ENCODE data around the gene SERGEF.

SERGEF gene

DNA sequence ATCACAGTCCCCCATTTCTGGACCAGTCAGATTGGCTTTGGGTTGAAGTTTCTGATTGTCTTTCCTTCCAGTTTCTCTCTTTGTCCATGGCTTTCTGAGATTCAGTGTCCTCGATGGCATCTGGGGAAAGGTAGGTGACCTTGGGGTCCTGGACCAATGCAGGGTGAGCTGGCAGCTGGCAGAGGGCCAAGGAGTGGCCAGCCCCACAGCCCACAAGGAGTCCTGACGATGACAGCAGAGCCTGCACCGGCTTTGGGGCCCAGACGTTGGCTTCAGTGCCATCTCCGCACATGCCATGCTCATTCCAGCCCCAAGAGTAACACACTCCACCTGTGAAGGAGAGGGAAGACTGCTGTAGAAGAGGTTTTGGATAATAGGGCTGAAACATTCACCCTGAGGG lies 224.8 kb downstream of the SERGEF start:
- TF ChIP-seq, protein P1, sequence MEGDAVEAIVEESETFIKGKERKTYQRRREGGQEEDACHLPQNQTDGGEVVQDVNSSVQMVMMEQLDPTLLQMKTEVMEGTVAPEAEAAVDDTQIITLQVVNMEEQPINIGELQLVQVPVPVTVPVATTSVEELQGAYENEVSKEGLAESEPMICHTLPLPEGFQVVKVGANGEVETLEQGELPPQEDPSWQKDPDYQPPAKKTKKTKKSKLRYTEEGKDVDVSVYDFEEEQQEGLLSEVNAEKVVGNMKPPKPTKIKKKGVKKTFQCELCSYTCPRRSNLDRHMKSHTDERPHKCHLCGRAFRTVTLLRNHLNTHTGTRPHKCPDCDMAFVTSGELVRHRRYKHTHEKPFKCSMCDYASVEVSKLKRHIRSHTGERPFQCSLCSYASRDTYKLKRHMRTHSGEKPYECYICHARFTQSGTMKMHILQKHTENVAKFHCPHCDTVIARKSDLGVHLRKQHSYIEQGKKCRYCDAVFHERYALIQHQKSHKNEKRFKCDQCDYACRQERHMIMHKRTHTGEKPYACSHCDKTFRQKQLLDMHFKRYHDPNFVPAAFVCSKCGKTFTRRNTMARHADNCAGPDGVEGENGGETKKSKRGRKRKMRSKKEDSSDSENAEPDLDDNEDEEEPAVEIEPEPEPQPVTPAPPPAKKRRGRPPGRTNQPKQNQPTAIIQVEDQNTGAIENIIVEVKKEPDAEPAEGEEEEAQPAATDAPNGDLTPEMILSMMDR (IDR thresholded peaks at IDR 0.05; ENCODE audit: low read depth, low read length) = no peak

DNA sequence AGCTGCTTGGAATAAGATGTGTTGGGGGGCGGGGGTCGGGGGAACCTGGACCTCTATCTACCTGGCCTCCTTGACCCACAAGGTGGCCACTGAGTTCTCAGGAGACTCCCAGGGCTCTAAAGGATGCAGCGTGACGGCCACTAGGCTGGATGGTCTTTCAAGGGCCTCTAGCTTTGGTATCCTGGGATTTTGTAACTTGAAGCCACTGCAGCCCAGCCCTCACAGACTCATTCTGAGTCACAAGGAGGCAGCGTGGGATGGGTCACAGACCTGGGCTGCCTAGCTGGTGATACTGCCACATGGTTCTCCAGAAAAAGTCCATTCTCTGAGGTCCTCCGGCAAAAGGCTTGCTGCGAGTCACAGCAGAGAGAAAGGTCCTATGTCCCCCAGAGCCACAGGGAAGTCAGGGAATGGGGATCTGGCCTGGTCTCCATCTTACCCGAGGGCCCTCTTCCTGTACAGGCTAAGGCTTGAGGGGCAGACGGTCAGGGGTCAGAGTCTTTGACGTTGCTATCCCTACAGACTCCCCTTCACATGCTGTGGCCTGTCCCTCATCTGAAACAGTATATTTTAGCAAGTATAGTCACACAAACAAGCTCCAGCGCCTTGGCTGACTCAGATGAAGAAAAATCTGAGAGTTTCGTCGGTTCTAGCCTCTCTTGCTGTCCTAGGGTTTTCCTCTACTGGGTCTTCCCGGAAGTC lies 225.9 kb downstream of the SERGEF start:
- TF ChIP-seq, protein P1 (IDR thresholded peaks at IDR 0.05; ENCODE audit: low read depth, low read length) = no peak
- H3K4me3 ChIP-seq (ENCODE audit: low read depth, low read length) = no peak overlapping the region

More for the DNA sequence above, 224.8 kb downstream of the SERGEF start:
- H3K4me3 ChIP-seq (ENCODE audit: low read depth, low read length) = no peak overlapping the region

DNA sequence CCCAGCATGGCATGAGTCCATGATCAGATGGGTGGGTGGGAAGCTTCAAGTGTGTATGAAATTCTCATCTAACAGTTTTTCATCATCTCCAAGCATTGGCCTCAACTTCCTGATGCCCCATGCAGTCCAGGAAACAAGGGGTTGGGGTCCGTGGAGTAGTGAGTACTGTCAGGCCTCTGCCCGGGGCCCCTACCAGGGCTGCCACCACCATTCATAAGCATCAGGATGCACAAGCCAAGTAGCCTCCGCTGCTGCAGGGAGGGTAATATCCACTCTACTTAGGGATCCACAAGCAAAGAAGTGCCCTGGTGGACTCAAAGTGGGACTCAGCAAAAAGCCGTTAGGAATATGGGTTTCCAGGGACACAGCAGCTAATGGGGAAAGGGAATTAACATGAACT lies 229.0 kb downstream of the SERGEF start:
- TF ChIP-seq, protein P1 (IDR thresholded peaks at IDR 0.05; ENCODE audit: low read depth, low read length) = no peak
- no peak overlapping the region for H3K4me3 ChIP-seq (ENCODE audit: low read depth, low read length)

DNA sequence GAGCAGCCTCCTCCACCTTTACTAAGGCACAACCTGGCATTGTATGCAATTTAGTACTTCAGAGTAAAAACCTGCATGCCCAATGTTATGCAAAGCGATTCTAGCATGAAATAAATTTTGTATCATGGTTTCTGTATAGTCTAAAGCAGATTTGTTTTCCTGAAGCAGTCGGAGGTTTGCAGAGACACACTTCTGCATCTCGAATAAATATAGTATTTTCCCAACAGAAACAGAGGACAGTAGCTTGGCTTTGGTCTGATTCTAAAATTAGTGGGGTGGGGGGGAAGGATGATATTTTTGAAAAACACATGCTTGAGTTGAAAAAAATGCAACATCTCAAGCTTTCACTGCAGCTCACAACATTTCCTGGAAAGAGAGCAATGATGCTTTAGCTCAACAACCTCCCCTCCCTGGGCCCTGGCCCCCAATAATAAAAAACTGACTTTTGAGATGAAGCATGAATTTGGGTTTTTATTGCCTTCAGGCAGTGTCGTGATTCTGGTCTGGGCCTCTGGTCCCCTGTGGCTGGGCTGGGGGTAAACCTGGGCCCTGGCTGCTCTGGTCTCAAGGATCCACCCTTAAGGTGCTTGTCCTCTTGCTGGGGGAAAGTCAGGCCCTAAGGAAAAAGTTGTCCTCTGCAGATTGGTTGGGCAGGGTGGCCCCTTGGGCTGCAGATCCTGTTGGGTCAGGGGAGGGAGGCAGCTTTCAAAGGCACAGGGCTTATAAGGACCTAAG lies 230.1 kb downstream of the SERGEF start:
- no peak overlapping the region for H3K4me3 ChIP-seq (ENCODE audit: low read depth, low read length)
- TF ChIP-seq, protein P1 (IDR thresholded peaks at IDR 0.05; ENCODE audit: low read depth, low read length) = no peak

DNA sequence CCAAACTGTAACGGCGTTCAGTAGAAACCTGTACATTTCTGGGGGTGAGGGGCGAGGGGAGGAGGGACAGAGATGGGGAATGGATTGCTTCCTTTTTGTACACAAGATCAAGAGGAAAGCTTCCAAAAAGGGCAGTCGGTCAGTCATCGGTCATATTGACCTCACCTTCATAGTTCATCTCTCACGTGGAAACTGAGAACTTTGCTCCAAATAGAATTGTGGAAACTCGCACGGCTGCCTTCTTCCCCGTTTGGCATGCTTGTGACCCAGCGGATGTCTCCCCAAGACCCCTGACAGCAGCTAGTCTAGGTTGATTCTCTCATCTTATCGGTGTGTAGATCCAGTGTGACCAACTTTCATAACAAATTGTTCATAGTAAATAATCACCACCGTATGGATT lies 230.7 kb downstream of the SERGEF start:
- TF ChIP-seq, protein P1 (IDR thresholded peaks at IDR 0.05; ENCODE audit: low read depth, low read length) = no peak
- H3K4me3 ChIP-seq (ENCODE audit: low read depth, low read length) = no peak overlapping the region

DNA sequence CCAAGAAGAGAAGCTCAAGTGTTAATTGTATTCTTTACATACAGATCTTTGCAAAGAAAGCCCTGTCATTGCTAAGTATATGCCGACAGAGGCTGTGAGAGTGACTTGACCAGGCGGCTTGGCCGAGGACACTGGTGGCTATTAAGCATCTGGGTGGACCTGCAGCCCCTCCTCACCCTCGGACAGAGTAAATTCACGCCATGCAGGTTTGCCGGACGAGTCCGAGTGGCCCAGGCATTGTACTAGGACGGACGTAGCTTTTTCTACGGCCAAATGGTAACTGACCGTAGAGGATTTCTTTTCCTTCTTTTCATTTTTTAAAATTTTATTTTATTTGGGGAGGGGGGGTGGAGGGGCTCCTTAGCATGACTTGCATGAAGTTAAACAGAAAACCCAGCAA lies 231.2 kb downstream of the SERGEF start:
- no peak overlapping the region for H3K4me3 ChIP-seq (ENCODE audit: low read depth, low read length)
- TF ChIP-seq, protein P1 (IDR thresholded peaks at IDR 0.05; ENCODE audit: low read depth, low read length) = no peak

DNA sequence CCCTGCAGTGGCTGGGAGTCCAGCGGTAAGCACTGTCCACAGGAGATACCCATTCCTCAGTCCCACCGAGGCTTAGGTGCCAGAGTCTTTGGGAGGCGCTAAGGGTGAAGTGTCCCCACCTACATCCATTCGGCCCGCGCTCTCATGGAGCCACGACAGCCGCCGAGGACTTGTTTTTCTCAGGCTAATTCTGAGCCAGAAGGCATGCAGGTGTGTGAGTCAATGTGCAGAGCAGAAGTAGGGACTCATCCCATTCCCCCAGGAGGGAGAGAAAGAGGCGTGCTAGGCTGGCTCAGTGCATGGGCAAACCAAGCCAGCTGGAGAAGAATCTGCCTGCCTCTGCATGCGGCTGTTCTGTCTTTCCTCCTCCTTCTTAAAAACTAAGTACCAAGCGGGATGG lies 231.6 kb downstream of the SERGEF start:
- no peak overlapping the region for H3K4me3 ChIP-seq (ENCODE audit: low read depth, low read length)
- TF ChIP-seq, protein P1 (IDR thresholded peaks at IDR 0.05; ENCODE audit: low read depth, low read length) = no peak

Measured in WI38 (cell line).